Skin epidermis (tissue), 12 donors: ENCODE measurements around the gene KCTD18.

Experiments
- H3K27ac ChIP-seq, 21 experiments: fragments of 200-600 bp; sonication (generic) in 11 of 21; one replicate each; pipeline ENCODE4 v1.5.0; 2020; ENCODE audit warnings: mild to moderate bottlenecking in 3 of 21, inconsistent platforms in 2 of 21, moderate library complexity in 2 of 21
- H3K4me3 ChIP-seq, 7 experiments: fragments of 200-600 bp; sonication (generic) in 2 of 7; one replicate each; pipeline ENCODE4 v1.5.0; 2020; ENCODE audit warnings: inconsistent platforms in 2 of 7, mild to moderate bottlenecking in 2 of 7, moderate library complexity in 1 of 7

KCTD18 gene

GRCh38 chr2:200490001-200490400 is 19.9 kb downstream of the KCTD18 start:
- no peak overlapping the region for H3K27ac ChIP-seq
- no peak overlapping the region for H3K4me3 ChIP-seq

GRCh38 chr2:200488169-200488568 is 21.7 kb downstream of the KCTD18 start:
- H3K27ac ChIP-seq, result no peak overlapping the region
- H3K4me3 ChIP-seq, result no peak overlapping the region

GRCh38 chr2:200486529-200486928 is 23.3 kb downstream of the KCTD18 start:
- Histone ChIP-seq H3K4me3 (no peak overlapping the region), H3K27ac (no peak overlapping the region)

GRCh38 chr2:200484934-200485333 is 24.9 kb downstream of the KCTD18 start:
- no peak overlapping the region for H3K27ac ChIP-seq
- H3K4me3 ChIP-seq, result no peak overlapping the region

GRCh38 chr2:200483729-200484198 is 26.1 kb downstream of the KCTD18 start:
- H3K27ac ChIP-seq, result no peak overlapping the region
- no peak overlapping the region for H3K4me3 ChIP-seq

GRCh38 chr2:200482194-200482593 is 27.7 kb downstream of the KCTD18 start:
- Histone ChIP-seq H3K27ac (no peak overlapping the region), H3K4me3 (no peak overlapping the region)

- H3K4me3 ChIP-seq, result no peak overlapping the region
- no peak overlapping the region for H3K27ac ChIP-seq
Observed at GRCh38 chr2:200479692-200480265, 30.1 kb downstream of the KCTD18 start.

- no peak overlapping the region for H3K4me3 ChIP-seq
Observed at GRCh38 chr2:200477667-200478131, 32.2 kb downstream of the KCTD18 start.

GRCh38 chr2:200476836-200477235 is 33.0 kb downstream of the KCTD18 start:
- H3K4me3 ChIP-seq, result no peak overlapping the region
- H3K27ac ChIP-seq, result no peak overlapping the region

More at GRCh38 chr2:200477667-200478131, 32.2 kb downstream of the KCTD18 start:
- H3K27ac ChIP-seq, result no peak overlapping the region

- Histone ChIP-seq H3K27ac (no peak overlapping the region), H3K4me3 (no peak overlapping the region)
Observed at GRCh38 chr2:200475795-200476194, 34.1 kb downstream of the KCTD18 start.

- no peak overlapping the region for H3K4me3 ChIP-seq
Observed at GRCh38 chr2:200472853-200473464, 36.9 kb downstream of the KCTD18 start.

GRCh38 chr2:200471928-200472645 is 37.8 kb downstream of the KCTD18 start:
- no peak overlapping the region for H3K27ac ChIP-seq
- no peak overlapping the region for H3K4me3 ChIP-seq

More at GRCh38 chr2:200472853-200473464, 36.9 kb downstream of the KCTD18 start:
- no peak overlapping the region for H3K27ac ChIP-seq

- no peak overlapping the region for H3K27ac ChIP-seq
- H3K4me3 ChIP-seq, result no peak overlapping the region
Observed at GRCh38 chr2:200471324-200471848, 38.5 kb downstream of the KCTD18 start.

- no peak overlapping the region for H3K4me3 ChIP-seq
- H3K27ac ChIP-seq, result peak overlapping the region in 1 of 21 experiments; percentile 8
Observed at GRCh38 chr2:200470230-200470629, 39.6 kb downstream of the KCTD18 start.

- peak overlapping the region in 4 of 21 experiments; percentile 1 to 21 (median 12) for H3K27ac ChIP-seq
- no peak overlapping the region for H3K4me3 ChIP-seq
Observed at GRCh38 chr2:200469708-200470211, 40.1 kb downstream of the KCTD18 start.

GRCh38 chr2:200467806-200468681 is 41.8 kb downstream of the KCTD18 start:
- Histone ChIP-seq H3K4me3 (no peak overlapping the region), H3K27ac (peak overlapping the region in 12 of 21 experiments; percentile 23 to 82 (median 54))

- Histone ChIP-seq H3K27ac (peak overlapping the region in 17 of 21 experiments; percentile 1 to 82 (median 61)), H3K4me3 (no peak overlapping the region)
Observed at GRCh38 chr2:200466425-200467418, 43.1 kb downstream of the KCTD18 start.

- Histone ChIP-seq H3K27ac (no peak overlapping the region), H3K4me3 (no peak overlapping the region)
Observed at GRCh38 chr2:200463452-200463851, 46.4 kb downstream of the KCTD18 start.
